ENCODE measurements around the gene RASA1. TPM values are rescaled to one million over a fixed set of nuclear protein-coding genes. Genes with fewer than 3 reads are reported as not detected.
A peak's percentile ranks its signal among the peaks of the same experiment; 100 is the strongest.

RASA1 gene
- 10 to 100 TPM; 18.8 to 32.7 (median 25.7) TPM for total RNA-seq
- 10 to 100 TPM in 2 of 3 donors, 1 to 10 TPM in 1; 8.7 to 29.1 (median 10.1) TPM for polyA plus RNA-seq
- long read RNA-seq, donor 1, partial matches to known transcripts: 0 of 1 reads
- long read RNA-seq, donor 1, other reads (novel, unspliced or antisense): 0 of 1 reads
- long read RNA-seq, donor 2, partial matches to known transcripts: 5 of 8 reads
- long read RNA-seq, donor 2, other reads (novel, unspliced or antisense): 0 of 8 reads
- long read RNA-seq, donor 3: 0 reads
- long read RNA-seq, donor 4, partial matches to known transcripts: 1 of 1 reads
- long read RNA-seq, donor 4, other reads (novel, unspliced or antisense): 0 of 1 reads
- long read RNA-seq, donor 5, transcript RASA1-201 (25 exons, 3,752 nt): major isoform, 18 of 23 reads
- long read RNA-seq, donor 5, partial matches to known transcripts: 1 of 23 reads
- long read RNA-seq, donor 5, other reads (novel, unspliced or antisense): 3 of 23 reads
- long read RNA-seq, donor 6, partial matches to known transcripts: 1 of 1 reads
- long read RNA-seq, donor 6, other reads (novel, unspliced or antisense): 0 of 1 reads
- long read RNA-seq, donor 7: 0 reads
- long read RNA-seq, donor 8, partial matches to known transcripts: 0 of 3 reads
- long read RNA-seq, donor 8, other reads (novel, unspliced or antisense): 0 of 3 reads
- long read RNA-seq, donor 9, partial matches to known transcripts: 11 of 29 reads
- long read RNA-seq, donor 9, other reads (novel, unspliced or antisense): 17 of 29 reads
- long read RNA-seq, donor 10, partial matches to known transcripts: 7 of 19 reads
- long read RNA-seq, donor 10, other reads (novel, unspliced or antisense): 12 of 19 reads

- H3K4me3 ChIP-seq: peak within 1 kb of the TSS; percentile 58 to 94 (median 84)
- 0 to 1% (median 0%) methylated on average over 36 to 46 of the region's 46 CpGs for WGBS, 4 donors
- intact Hi-C loops (cut with DNase I): loop anchor here in 1 of 2 donors (10.0 kb wide), 1 partner anchor 137 kb away; no protein-coding TSS in a partner anchor
Measured at GRCh38 chr5:87267574-87268125, at the start of gene RASA1. Gene RASA1 (plus strand): TSS chr5:87267883. CDS start chr5:87268452, 569 bp downstream.

GRCh38 chr5:87229780-87230179 is 37.9 kb upstream of the RASA1 start:
- 89 to 95% (median 90%) methylated on average over 2 of the region's 2 CpGs for WGBS, 4 donors
- H3K4me3 ChIP-seq: no peak overlapping the region
- TF ChIP-seq POLR2A (IDR thresholded peaks at IDR 0.05) (no peak), CTCF (IDR thresholded peaks at IDR 0.05) (no peak)
- intact Hi-C loops (cut with DNase I): no loop called here
- H3K9me3 ChIP-seq (replicated peaks in 1 of 3): no peaks in the 10 kb centered on the region
- no peaks in the 10 kb centered on the region for H3K4me1 ChIP-seq (replicated peaks in 1 of 2)
- DNase-seq: no peak
- H3K27me3 ChIP-seq: no peaks in the 10 kb centered on the region
- no peak overlapping the region for H3K27ac ChIP-seq
- H3K36me3 ChIP-seq (replicated peaks in 1 of 2): no peaks in the 10 kb centered on the region

More at GRCh38 chr5:87267574-87268125, at the start of gene RASA1:
- Histone ChIP-seq H3K9me3 (replicated peaks in 1 of 3) (no peaks in the 10 kb centered on the region), H3K4me1 (replicated peaks in 1 of 2) (peaks cover 6 to 15% of the 10 kb centered on the region in 2 donors), H3K36me3 (replicated peaks in 1 of 2) (no peaks in the 10 kb centered on the region), H3K27me3 (no peaks in the 10 kb centered on the region), H3K27ac (peak within 1 kb of the TSS; percentile 69 to 89 (median 86))
- peak; percentile 94 to 98 (median 97) for DNase-seq
- TF ChIP-seq CTCF (IDR thresholded peaks at IDR 0.05) (peak in 1 of 6 experiments; percentile 6), POLR2A (IDR thresholded peaks at IDR 0.05) (peak; percentile 63 to 82)

- intact Hi-C loops (cut with DNase I): no loop called here
Measured at GRCh38 chr5:87231037-87231808, 36.5 kb upstream of the RASA1 start.

More at GRCh38 chr5:87231037-87231808, 36.5 kb upstream of the RASA1 start:
- TF ChIP-seq POLR2A (IDR thresholded peaks at IDR 0.05) (no peak), CTCF (IDR thresholded peaks at IDR 0.05) (no peak)
- no peaks in the 10 kb centered on the region for H3K36me3 ChIP-seq (replicated peaks in 1 of 2)
- WGBS, 4 donors: 70 to 77% (median 74%) methylated on average over 5 of the region's 5 CpGs
- no peak overlapping the region for H3K27ac ChIP-seq
- DNase-seq: no peak
- no peak overlapping the region for H3K4me3 ChIP-seq
- no peaks in the 10 kb centered on the region for H3K27me3 ChIP-seq
- no peaks in the 10 kb centered on the region for H3K4me1 ChIP-seq (replicated peaks in 1 of 2)
- H3K9me3 ChIP-seq (replicated peaks in 1 of 3): no peaks in the 10 kb centered on the region
